Stomach (tissue), 4 donors: ENCODE results near the gene STK17B.

Experiments
- POLR2AphosphoS5 ChIP-seq, 3 donors: sonication (generic); formaldehyde crosslinking; IDR thresholded peaks; one replicate each; pipeline ENCODE4 v1.6.1; 2016; ENCODE audit warnings: antibody characterized with exemption in 3 of 3
- TF ChIP-seq, protein P1 (sequence below), 7 experiments: fragments of 450-650 bp in 4 of 7; fragments of 200-600 bp in 3 of 7; sonication (generic) in 3 of 7; IDR thresholded peaks; one replicate each; pipeline ENCODE4 v1.5.1; 2016 to 2019; ENCODE audit warnings: antibody characterized with exemption in 7 of 7, control low read depth in 2 of 7, mild to moderate bottlenecking in 1 of 7

DNA sequence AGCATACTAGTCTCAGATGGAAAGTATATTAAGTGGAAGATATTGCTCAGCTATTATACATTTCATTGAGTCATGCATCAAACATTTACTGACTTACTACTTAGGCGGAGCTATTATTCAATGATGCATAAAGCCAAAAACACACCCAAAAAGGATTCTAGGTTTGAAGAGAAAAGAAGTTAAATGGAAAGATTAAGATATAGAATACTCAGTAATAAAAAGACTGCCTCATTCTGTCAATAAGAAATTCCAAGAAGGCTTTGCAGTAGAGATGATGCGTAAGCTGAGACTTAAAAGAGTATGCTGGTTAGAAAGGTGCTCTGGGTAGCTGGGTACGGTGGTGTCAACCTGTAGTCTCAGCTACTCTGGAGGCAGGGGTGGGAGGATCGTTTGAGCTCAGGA is 27.6 kb downstream of the STK17B start:
- TF ChIP-seq, protein P1, sequence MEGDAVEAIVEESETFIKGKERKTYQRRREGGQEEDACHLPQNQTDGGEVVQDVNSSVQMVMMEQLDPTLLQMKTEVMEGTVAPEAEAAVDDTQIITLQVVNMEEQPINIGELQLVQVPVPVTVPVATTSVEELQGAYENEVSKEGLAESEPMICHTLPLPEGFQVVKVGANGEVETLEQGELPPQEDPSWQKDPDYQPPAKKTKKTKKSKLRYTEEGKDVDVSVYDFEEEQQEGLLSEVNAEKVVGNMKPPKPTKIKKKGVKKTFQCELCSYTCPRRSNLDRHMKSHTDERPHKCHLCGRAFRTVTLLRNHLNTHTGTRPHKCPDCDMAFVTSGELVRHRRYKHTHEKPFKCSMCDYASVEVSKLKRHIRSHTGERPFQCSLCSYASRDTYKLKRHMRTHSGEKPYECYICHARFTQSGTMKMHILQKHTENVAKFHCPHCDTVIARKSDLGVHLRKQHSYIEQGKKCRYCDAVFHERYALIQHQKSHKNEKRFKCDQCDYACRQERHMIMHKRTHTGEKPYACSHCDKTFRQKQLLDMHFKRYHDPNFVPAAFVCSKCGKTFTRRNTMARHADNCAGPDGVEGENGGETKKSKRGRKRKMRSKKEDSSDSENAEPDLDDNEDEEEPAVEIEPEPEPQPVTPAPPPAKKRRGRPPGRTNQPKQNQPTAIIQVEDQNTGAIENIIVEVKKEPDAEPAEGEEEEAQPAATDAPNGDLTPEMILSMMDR (IDR thresholded peaks at IDR 0.05) = no peak
- TF ChIP-seq POLR2AphosphoS5 (IDR thresholded peaks at IDR 0.05) = no peak
